NOMO-1 (cell line): ENCODE data around the gene FASTK.

ENCODE experiments used
- DNase-seq, 2 experiments: peaks; one replicate each; lab custom pipeline; 2025; ENCODE audit not compliant: unreplicated experiment in 2 of 2; lab: John Stamatoyannopoulos, UW

Gene FASTK

DNA sequence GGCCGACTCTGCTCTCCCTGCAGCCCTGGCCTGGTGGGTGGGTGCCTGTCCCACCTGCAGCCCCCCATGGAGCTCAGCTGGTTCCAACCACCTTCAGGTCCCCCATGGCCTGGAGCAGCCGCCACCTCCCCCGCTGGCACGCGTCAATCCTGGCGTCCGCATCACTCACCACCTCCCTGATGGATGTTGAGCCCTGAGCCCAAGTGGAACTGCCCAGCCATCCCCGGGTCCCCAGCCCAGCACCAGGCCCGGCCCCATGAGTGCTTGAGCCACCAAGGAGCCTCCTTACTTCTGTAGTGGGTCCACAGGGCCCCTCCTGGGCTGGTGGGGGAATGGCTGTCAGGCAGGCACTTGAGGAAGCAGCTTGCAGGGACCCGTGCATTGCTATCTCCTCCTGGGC is 20.3 kb upstream of the FASTK start:
- DNase-seq = no peak

GRCh38 chr7:151099486-151100211 is 19.0 kb upstream of the FASTK start:
- no peak for DNase-seq

DNA sequence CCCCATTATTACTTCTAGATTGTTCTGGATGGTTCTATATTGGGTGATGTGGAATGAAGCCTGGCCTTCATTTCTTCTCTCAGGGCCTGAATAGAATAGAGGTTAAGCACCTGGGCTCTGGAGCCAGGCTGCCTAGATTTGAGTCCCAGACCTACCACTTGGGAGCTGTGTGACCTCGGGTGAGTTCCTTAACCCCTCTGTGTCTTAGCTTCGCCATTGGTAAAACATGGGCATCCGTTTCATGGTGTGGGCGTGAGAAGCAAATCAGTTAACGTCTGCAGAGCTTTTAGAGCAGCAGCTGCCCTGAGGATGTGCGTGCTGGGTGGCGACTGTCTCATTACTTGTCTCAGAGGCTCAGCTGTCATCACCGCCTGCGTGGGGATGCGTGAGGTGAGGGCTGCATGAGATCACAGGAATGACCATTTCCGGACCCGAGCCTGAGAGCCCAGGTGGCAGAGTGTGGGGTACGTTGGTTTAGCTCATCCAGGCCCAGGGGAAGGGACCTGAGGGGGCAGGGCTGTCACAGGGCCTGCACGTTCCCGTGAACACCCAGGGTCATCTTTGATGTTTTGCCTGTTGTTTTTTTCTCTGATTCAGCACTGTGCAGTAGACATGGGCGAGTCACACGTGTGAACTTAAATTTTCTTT is 15.3 kb upstream of the FASTK start:
- no peak for DNase-seq

DNA sequence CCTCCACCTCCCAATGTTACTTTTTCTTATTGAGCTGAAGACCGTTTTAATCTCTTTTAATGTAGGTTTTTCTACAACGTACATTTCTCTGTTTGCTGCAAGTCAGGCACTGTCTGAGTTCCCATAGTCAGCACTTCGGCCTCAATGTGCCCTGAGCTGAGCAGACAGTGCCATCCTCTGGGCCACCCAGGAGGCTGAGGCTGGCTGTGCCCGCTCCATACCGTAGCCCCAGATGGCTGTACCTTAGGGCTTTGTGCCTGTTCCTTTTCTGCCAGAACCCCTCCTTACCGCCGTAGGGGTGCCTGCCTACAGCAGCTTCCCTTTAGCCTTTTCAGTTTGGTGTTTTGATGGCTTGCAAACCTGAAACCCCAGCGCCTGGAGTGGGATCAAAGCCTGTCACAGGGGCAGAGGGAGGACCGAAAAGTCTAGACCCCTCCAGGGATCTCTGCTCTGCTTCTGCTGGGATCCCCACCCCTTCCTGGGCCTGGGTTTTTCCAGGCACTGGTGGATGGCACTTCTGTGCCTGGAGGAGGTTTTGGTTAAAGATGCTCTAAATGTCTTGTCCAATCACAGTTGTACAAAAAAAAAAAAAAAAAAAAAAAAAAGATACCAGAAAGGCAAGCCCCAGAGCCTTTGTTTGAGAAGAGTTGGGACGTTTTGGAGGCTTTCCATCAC is 14.7 kb upstream of the FASTK start:
- DNase-seq = no peak

- no peak for DNase-seq
Observed at GRCh38 chr7:151094675-151095074, 14.1 kb upstream of the FASTK start.

GRCh38 chr7:151093748-151094147 is 13.1 kb upstream of the FASTK start:
- DNase-seq = no peak

GRCh38 chr7:151091988-151092387 is 11.4 kb upstream of the FASTK start:
- no peak for DNase-seq

GRCh38 chr7:151091431-151091830 is 10.8 kb upstream of the FASTK start:
- DNase-seq = no peak

GRCh38 chr7:151091003-151091402 is 10.4 kb upstream of the FASTK start:
- no peak for DNase-seq

GRCh38 chr7:151089893-151090730 is 9.5 kb upstream of the FASTK start:
- DNase-seq = no peak

DNA sequence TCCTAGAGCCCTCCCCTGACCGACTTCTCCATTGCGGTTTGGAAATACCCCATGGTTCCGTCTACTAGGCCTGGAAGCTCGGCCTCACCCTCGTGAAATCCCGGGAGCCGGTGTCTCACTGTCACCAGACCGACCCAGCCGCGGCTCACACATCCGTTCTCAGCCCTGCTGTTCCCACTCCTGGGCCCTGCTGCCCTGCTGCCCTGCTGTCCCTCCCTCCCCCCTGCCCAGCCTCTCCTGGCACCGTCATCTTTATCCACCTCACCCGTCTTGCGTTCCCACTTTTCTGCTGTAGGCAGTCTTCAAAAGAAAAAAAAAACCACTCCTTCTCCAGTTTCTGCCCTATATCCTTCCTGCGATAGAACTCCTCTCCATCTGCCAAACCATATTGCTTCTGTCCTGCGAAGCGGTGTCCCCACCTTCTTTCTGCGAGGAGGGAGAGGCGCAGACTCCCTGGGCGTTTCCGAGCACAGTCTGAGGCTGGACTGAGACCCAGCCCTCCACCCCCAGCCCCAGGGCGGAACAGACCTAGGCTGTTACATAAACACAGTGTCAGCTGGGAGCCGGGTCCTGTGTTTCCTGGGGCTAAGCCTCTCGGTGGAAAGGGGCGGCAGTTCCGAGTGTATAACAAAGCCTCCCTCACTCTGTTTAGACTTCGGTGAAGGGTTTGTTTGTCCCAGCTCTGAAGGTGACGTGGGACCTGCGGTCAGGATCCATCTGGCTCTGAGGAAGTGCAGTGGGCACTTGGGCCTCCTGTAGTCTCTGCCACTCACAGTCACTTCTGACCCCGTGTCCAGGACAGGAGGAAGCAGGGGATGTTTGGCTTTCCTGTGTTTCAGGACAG is 8.5 kb upstream of the FASTK start:
- DNase-seq = no peak

DNA sequence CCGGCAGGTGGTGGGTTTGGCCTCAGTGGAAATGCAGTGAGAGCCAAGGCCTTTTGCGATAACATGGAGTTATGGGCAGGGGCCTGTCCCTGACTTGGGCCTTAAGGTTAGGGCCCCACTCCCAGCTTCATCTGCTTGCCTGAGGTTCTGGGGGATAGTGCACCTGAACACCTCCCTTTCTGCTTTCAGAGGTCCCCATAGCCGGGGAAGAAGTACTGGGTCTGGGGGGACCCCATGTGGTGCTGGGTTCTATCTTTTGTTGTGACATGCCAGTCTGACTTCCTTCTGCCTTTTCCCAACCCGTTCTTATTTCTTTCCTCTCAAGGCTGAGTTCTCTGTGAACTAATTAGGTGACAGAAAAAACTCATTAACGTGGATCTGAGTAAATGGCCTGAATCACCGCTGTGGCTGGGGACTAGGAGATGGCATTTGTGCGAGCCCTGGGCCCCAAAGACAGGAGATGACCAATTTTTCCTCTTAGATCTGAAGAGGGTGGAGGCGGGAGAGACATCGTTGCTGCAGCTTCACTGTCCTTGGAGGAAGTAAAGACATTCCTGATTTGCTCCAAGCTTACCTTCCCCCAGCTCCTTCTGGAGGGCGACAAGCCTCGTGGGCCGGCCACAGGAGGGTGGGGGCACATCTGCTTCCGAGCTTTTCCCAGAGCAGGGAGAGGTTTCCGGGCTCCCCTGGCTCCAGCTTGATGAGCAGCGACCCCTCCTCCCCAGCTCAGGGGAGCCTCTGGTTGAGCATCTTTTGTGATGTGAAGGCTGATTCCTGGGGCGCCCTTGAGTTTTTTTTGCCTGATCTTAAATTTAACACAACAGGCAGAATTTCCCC is 7.6 kb upstream of the FASTK start:
- DNase-seq = no peak

DNA sequence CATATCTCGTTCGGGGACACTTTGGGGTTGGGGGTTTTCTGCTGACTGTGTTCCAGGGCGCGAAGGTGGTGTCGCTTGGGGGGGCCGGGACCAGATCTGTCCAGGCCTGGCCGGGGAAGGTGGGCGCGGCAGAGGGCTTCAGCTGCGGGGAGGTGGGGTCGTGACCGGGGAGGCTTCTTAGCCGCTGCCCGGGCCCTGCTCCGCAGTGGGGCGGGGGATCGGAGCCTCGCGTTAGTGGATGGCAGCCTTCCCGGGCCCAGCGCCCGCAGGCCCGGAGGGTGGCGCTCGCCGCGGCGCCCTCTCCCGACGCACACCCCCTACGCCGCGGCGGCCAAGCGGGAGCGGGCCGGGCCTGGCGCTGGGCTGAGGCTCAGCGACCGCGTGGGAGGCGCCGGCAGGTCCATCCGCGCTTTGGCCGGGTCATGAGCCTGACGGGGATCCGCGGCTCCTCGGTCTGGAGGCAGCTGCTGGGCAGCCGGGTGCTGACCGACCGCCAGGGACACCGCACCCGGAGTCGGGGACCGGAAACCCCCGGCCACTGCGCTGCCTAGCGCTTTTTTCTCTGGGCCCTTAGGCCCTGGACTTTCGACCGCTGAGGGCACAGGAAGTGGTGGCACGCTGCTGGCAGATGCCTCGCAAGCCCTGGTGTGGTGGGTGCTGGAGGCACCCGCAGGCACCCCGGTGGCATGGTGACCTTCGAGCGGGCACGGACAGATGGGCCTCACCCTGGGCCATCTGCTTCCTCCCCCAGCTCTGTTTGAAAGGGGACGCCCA is 6.8 kb upstream of the FASTK start:
- peak in 1 of 2 experiments; percentile 18 for DNase-seq

DNA sequence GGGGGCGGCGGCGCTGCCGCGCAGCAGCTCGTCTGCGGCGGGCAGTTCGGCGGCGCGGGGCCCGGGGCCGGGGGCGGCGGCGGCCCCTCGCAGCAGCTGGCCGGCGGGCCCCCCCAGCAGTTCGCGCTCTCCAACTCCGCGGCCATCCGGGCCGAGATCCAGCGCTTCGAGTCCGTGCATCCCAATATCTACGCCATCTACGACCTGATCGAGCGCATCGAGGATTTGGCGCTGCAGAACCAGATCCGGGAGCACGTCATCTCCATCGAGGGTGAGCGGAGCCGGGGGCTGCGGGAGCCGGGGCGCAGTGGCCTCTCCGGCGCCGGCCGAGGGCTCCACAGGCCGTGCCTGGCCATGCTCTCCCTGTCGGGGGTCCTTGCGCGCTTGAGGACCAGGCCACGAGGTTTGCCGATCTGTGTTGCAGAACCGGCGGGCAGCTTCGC is 6.2 kb upstream of the FASTK start:
- DNase-seq = no peak

DNA sequence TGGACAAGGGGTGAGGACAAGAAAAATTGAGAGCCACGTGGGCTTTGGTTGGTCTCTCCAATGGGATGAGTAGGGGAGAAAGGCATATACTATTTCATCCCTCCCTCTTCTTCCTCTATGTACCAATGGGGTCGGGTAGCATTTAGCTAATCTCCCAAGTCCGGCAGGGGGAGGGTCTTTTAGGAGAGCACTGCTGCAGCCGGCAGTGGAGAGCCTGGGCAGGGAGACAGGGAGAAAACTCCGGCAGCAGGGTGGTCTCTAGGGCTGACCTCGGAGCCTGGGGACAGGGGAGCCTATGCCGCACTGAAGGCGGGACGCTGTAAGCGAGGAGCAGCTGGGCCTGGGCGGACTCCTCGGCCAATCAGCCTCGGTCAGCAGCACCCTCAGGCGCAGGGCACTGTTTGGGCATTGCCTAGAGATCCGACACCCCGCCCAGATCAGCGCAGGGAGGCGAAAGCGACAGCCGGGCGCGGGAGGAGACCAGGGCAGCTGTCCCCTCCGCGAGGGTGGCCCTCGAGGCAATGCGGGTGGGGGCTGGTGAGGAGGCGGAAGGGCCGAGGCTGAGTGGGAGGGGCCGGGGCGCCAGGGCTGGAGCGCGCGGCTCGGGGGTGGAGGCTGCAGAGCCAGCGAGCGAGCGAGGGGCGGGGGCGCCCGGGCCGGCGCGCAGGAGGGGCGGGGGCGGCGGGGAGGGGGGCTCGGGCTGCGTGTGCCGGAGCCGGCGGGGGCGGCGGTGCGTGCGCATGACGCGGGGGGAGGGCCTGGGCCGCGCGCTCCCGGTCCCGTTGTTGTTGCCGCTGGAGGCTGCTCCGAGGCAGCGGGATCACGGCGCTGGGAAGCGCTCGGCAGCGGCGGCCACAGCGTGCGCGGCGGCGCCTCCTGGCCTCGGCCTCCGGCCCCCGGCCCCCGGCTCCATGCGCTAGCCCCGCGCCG is 5.3 kb upstream of the FASTK start, which contains the start of gene AGAP3:
TSS of gene AGAP3 (plus strand) at position 785 of the 930 bp plus-strand sequence. CDS start 267 bp downstream, outside the sequence.
- peak; percentile 22 to 27 for DNase-seq

GRCh38 chr7:151085329-151085690 is 4.7 kb upstream of the FASTK start:
- DNase-seq = no peak

DNA sequence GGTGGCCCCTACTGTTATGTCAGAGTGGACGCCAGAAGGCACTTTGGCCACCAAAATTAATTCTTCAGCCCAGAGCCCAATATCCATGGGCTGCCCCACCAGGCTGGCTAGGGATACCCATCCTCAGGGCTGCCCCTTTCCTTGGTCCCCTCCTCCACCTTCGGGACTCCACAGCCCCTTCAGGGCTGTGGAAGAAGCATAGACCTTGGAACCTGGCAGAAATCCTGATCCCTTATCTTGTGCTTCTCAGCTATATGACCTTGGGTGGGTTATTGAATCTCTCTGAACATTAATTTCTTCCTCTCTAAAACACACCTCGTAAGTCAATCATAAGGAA is 3.2 kb upstream of the FASTK start:
- DNase-seq = no peak
